ENCODE results near the gene AARSD1. TPM values are rescaled to one million over a fixed set of nuclear protein-coding genes. Genes with fewer than 3 reads are reported as not detected.

AARSD1 gene
- polyA plus RNA-seq, 1 of the 3 experiments (the other 2 are of a cell fraction), result 52.0 TPM

DNA sequence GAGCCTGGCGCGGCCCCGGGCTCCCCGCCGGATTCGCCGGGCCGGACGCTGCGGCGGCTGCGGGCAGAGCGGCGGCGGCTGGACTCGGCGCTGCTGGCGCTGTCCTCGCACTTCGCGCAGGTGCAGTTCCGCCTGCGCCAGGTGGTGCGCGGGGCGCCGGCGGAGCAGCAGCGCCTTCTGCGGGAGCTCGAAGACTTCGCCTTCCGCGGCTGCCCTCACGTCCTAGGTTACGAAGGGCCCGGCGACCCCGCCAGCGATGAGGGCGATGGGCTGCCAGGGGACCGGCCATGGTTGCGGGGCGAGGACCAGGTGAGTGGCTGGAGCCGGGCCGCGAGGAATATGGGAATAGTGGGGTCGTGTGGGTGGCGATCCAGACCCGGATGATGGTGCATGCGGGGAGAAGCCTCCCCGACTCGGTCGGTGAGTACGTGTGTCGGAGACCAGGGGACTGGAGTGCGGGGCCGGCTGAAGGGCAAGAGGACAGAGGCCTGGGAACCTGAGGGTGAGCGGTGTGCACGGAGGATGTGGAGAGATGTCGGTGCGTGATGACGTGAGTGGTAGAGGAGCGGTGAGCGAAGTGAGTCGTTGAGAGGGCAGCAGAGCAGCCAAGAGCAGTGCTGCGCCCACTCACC, 16.6 kb upstream of the AARSD1 start:
- Histone ChIP-seq H3K4me2 (peak overlapping the region; percentile 81), H3K4me3 (ENCODE audit: low read depth in 2 of 2, low read length in 1 of 2) (peak overlapping the region; percentile 71 to 97), H3K9me2 (no peaks in the 10 kb centered on the region), H3K79me2 (ENCODE audit: insufficient read depth) (peaks cover 56% of the 10 kb centered on the region), H3K36me3 (replicated peaks in 1 of 2; ENCODE audit: control insufficient read depth in 1 of 2, insufficient read depth in 2 of 2, low read length in 1 of 2) (peaks cover 4 to 13% of the 10 kb centered on the region in 2 experiments), H4K20me1 (ENCODE audit: insufficient read depth) (peaks cover 5% of the 10 kb centered on the region; the same call in 1 of the 2 replicates), H3K27me3 (ENCODE audit: insufficient read depth) (no peaks in the 10 kb centered on the region), H3F3A (replicated peaks; ENCODE audit: insufficient read depth) (peaks cover 8% of the 10 kb centered on the region), H3K9me3 (no peaks in the 10 kb centered on the region), H3K27ac (ENCODE audit: low read depth in 2 of 2, low read length in 1 of 2) (peak overlapping the region; percentile 69 to 87), H3K9ac (peak overlapping the region; percentile 81), H3K4me1 (ENCODE audit: control insufficient read depth in 1 of 2, insufficient read depth in 2 of 2, low read depth in 1 of 2, low read length in 1 of 2) (peaks cover 10 to 12% of the 10 kb centered on the region in 2 experiments; a peak in 2 of 4 replicates), H2AFZ (ENCODE audit: low read depth) (peak overlapping the region; percentile 90)
- 2% methylated on average over 28 of the region's 67 CpGs for WGBS (ENCODE audit: low lambda C conversion rate)
- TF ChIP-seq RAD21 (IDR thresholded peaks at IDR 0.05; ENCODE audit: low read length) (0 out of 2 replicates have a peak, but pooled peaks have one; percentile 13), NRF1 (IDR thresholded peaks at IDR 0.05; ENCODE audit: low read depth, low read length) (0 out of 2 replicates have a peak, but pooled peaks have one; percentile 19), MAX (IDR thresholded peaks at IDR 0.05; ENCODE audit: low read depth) (0 out of 2 replicates have a peak, but pooled peaks have one; percentile 16)
- TF ChIP-seq, protein P1, sequence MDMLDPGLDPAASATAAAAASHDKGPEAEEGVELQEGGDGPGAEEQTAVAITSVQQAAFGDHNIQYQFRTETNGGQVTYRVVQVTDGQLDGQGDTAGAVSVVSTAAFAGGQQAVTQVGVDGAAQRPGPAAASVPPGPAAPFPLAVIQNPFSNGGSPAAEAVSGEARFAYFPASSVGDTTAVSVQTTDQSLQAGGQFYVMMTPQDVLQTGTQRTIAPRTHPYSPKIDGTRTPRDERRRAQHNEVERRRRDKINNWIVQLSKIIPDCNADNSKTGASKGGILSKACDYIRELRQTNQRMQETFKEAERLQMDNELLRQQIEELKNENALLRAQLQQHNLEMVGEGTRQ (IDR thresholded peaks at IDR 0.05; ENCODE audit: borderline replicate concordance, low read depth, low read length), result no peak
- ChIA-PET POLR2A (interaction anchor here (1.8 kb wide), 1 partner anchor 17 kb away, joined by 11 read pairs; the partner anchor contains the start of gene RPL27), CTCF (no interaction called here)
- peak; percentile 65 for DNase-seq

GRCh38 chr17:42980274-42980765, 16.1 kb upstream of the AARSD1 start, which contains the start of gene RUNDC1:
RUNDC1 (plus strand) TSS chr17:42980565; CDS start chr17:42980577, 12 bp downstream.
- CTCF ChIA-PET, result no interaction called here
- Histone ChIP-seq H3K79me2 (ENCODE audit: insufficient read depth) (peaks cover 51% of the 10 kb centered on the region), H3K9me3 (no peaks in the 10 kb centered on the region), H3K9me2 (no peaks in the 10 kb centered on the region), H3K27ac (ENCODE audit: low read depth in 2 of 2, low read length in 1 of 2) (peak within 1 kb of the TSS; percentile 69 to 87), H3K4me2 (peak within 1 kb of the TSS; percentile 81), H4K20me1 (ENCODE audit: insufficient read depth) (peaks cover 5% of the 10 kb centered on the region; the same call in 1 of the 2 replicates), H3K9ac (peak within 1 kb of the TSS; percentile 81), H2AFZ (ENCODE audit: low read depth) (peak within 1 kb of the TSS; percentile 90), H3K4me1 (ENCODE audit: control insufficient read depth in 1 of 2, insufficient read depth in 2 of 2, low read depth in 1 of 2, low read length in 1 of 2) (peaks cover 10 to 12% of the 10 kb centered on the region in 2 experiments; a peak in 2 of 4 replicates), H3F3A (replicated peaks; ENCODE audit: insufficient read depth) (peaks cover 8% of the 10 kb centered on the region), H3K27me3 (ENCODE audit: insufficient read depth) (no peaks in the 10 kb centered on the region), H3K36me3 (replicated peaks in 1 of 2; ENCODE audit: control insufficient read depth in 1 of 2, insufficient read depth in 2 of 2, low read length in 1 of 2) (peaks cover 4 to 8% of the 10 kb centered on the region in 2 experiments), H3K4me3 (ENCODE audit: low read depth in 2 of 2, low read length in 1 of 2) (peak within 1 kb of the TSS; percentile 71 to 97)
- 1% methylated on average over 27 of the region's 39 CpGs for WGBS (ENCODE audit: low lambda C conversion rate)
- POLR2A ChIA-PET, result interaction anchor here (0.6 to 1.8 kb wide), 2 partner anchors 15 to 18 kb away, joined by 5 to 11 read pairs; partner anchors contain the start of gene RPL27
- peak; percentile 98 for DNase-seq
- TF ChIP-seq POLR2AphosphoS5 (IDR thresholded peaks at IDR 0.05; ENCODE audit: low read depth, low read length) (peak; percentile 65), RAD21 (IDR thresholded peaks at IDR 0.05; ENCODE audit: low read length) (no peak), FOXJ3 (CRISPR knock-in tag; IDR thresholded peaks at IDR 0.05) (0 out of 2 replicates have a peak, but pooled peaks have one; percentile 49), TCF12 (IDR thresholded peaks at IDR 0.05) (no peak), RXRA (IDR thresholded peaks at IDR 0.05; ENCODE audit: borderline replicate concordance, low read depth) (no peak), CHD2 (IDR thresholded peaks at IDR 0.05; ENCODE audit: low read length, partially characterized antibody) (no peak), RFX5 (IDR thresholded peaks at IDR 0.05; ENCODE audit: low read length) (0 out of 2 replicates have a peak, but pooled peaks have one; percentile 55), ELF1 (IDR thresholded peaks at IDR 0.05) (peak; percentile 90), SMC3 (IDR thresholded peaks at IDR 0.05; ENCODE audit: low read depth, low read length) (no peak), EZH2phosphoT487 (IDR thresholded peaks at IDR 0.05; ENCODE audit: borderline replicate concordance, low read depth) (no peak), GABPA (IDR thresholded peaks at IDR 0.05; ENCODE audit: low read depth) (peak; percentile 65)
- TF ChIP-seq, protein P1 (IDR thresholded peaks at IDR 0.05; ENCODE audit: borderline replicate concordance, low read depth, low read length), result no peak
- TF ChIP-seq, protein P2, sequence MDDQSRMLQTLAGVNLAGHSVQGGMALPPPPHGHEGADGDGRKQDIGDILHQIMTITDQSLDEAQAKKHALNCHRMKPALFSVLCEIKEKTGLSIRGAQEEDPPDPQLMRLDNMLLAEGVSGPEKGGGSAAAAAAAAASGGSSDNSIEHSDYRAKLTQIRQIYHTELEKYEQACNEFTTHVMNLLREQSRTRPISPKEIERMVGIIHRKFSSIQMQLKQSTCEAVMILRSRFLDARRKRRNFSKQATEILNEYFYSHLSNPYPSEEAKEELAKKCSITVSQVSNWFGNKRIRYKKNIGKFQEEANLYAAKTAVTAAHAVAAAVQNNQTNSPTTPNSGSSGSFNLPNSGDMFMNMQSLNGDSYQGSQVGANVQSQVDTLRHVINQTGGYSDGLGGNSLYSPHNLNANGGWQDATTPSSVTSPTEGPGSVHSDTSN (IDR thresholded peaks at IDR 0.05), result no peak
- TF ChIP-seq, protein P3, sequence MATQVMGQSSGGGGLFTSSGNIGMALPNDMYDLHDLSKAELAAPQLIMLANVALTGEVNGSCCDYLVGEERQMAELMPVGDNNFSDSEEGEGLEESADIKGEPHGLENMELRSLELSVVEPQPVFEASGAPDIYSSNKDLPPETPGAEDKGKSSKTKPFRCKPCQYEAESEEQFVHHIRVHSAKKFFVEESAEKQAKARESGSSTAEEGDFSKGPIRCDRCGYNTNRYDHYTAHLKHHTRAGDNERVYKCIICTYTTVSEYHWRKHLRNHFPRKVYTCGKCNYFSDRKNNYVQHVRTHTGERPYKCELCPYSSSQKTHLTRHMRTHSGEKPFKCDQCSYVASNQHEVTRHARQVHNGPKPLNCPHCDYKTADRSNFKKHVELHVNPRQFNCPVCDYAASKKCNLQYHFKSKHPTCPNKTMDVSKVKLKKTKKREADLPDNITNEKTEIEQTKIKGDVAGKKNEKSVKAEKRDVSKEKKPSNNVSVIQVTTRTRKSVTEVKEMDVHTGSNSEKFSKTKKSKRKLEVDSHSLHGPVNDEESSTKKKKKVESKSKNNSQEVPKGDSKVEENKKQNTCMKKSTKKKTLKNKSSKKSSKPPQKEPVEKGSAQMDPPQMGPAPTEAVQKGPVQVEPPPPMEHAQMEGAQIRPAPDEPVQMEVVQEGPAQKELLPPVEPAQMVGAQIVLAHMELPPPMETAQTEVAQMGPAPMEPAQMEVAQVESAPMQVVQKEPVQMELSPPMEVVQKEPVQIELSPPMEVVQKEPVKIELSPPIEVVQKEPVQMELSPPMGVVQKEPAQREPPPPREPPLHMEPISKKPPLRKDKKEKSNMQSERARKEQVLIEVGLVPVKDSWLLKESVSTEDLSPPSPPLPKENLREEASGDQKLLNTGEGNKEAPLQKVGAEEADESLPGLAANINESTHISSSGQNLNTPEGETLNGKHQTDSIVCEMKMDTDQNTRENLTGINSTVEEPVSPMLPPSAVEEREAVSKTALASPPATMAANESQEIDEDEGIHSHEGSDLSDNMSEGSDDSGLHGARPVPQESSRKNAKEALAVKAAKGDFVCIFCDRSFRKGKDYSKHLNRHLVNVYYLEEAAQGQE (IDR thresholded peaks at IDR 0.05; ENCODE audit: low read depth, low read length), result 0 out of 2 replicates have a peak, but pooled peaks have one; percentile 6
- TF ChIP-seq, protein P4, sequence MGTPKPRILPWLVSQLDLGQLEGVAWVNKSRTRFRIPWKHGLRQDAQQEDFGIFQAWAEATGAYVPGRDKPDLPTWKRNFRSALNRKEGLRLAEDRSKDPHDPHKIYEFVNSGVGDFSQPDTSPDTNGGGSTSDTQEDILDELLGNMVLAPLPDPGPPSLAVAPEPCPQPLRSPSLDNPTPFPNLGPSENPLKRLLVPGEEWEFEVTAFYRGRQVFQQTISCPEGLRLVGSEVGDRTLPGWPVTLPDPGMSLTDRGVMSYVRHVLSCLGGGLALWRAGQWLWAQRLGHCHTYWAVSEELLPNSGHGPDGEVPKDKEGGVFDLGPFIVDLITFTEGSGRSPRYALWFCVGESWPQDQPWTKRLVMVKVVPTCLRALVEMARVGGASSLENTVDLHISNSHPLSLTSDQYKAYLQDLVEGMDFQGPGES (IDR thresholded peaks at IDR 0.05; ENCODE audit: low read depth, low read length), result no peak
